CD14-positive monocyte (primary cell): Measurements from ENCODE around the gene PZP. TPM values are rescaled to one million over a fixed set of nuclear protein-coding genes. Genes with fewer than 3 reads are reported as not detected.

Experiments used
- DNase-seq, 3 donors: peaks; one replicate each; pipeline ENCODE4 v3.0.0-alpha.2; 2011 to 2022
- H2AFZ ChIP-seq: 2 replicates; pipeline ENCODE4 v1.6.0; 2012; ENCODE audit warnings: mild to moderate bottlenecking, low read depth, low read length, inconsistent platforms; ENCODE audit not compliant: insufficient read depth, poor library complexity, severe bottlenecking
- H3K27ac ChIP-seq, 2 donors: 1 replicate in 1 of 2; 2 replicates in 1 of 2; pipeline ENCODE4 v1.5.1; 2012 to 2013; ENCODE audit warnings: low read length in 2 of 2, control low read depth in 1 of 2, inconsistent platforms in 1 of 2, low read depth in 1 of 2, mild to moderate bottlenecking in 1 of 2
- H3K27me3 ChIP-seq, 2 donors: one replicate each; pipeline versions ENCODE4 v1.6.0 to v1.6.1; 2011 to 2013; ENCODE audit warnings: low read length in 2 of 2; ENCODE audit not compliant: control insufficient read depth in 2 of 2, insufficient read depth in 2 of 2
- H3K36me3 ChIP-seq, 2 donors: replicated peaks in 1 of 2; 1 replicate in 1 of 2; 2 replicates in 1 of 2; pipeline versions ENCODE4 v1.5.1 to v1.6.1; 2012 to 2013; ENCODE audit warnings: low read length in 2 of 2, control low read depth in 1 of 2, inconsistent platforms in 1 of 2, mild to moderate bottlenecking in 1 of 2; ENCODE audit not compliant: insufficient read depth in 2 of 2, control insufficient read depth in 1 of 2
- H3K4me1 ChIP-seq, 2 donors: 1 replicate in 1 of 2; 2 replicates in 1 of 2; pipeline versions ENCODE4 v1.5.1 to v1.6.1; 2012 to 2013; ENCODE audit warnings: low read length in 2 of 2, control low read depth in 1 of 2, inconsistent platforms in 1 of 2, mild to moderate bottlenecking in 1 of 2, moderate library complexity in 1 of 2; ENCODE audit not compliant: insufficient read depth in 2 of 2, control insufficient read depth in 1 of 2
- H3K4me2 ChIP-seq: replicated peaks from 2 replicates; pipeline ENCODE3; 2012; ENCODE audit warnings: low read length, moderate library complexity, mild to moderate bottlenecking; ENCODE audit not compliant: poor library complexity, severe bottlenecking; ENCODE audit errors: extremely low read depth
- H3K4me3 ChIP-seq, 3 experiments: fragments of 200-600 bp in 1 of 3; sonication (generic) in 1 of 3; replicated peaks in 1 of 3; 1 replicate in 2 of 3; 2 replicates in 1 of 3; pipeline ENCODE4 v1.5.1; 2011 to 2013; ENCODE audit warnings: low read length in 3 of 3, mild to moderate bottlenecking in 3 of 3, control low read depth in 2 of 3, low read depth in 2 of 3, inconsistent platforms in 1 of 3, moderate library complexity in 1 of 3
- H3K79me2 ChIP-seq: 2 replicates; pipeline ENCODE4 v1.6.0; 2012; ENCODE audit warnings: mild to moderate bottlenecking, control low read depth, inconsistent platforms, low read length, moderate library complexity; ENCODE audit not compliant: insufficient read depth
- H3K9ac ChIP-seq: 2 replicates; pipeline ENCODE4 v1.6.0; 2017; ENCODE audit warnings: low read length, mild to moderate bottlenecking; ENCODE audit not compliant: insufficient read depth, poor library complexity, severe bottlenecking
- H3K9me3 ChIP-seq, 2 donors: replicated peaks in 1 of 2; 1 replicate in 1 of 2; 2 replicates in 1 of 2; pipeline versions ENCODE4 v1.5.1 to v1.6.1; 2012 to 2013; ENCODE audit warnings: low read length in 2 of 2, control low read depth in 1 of 2; ENCODE audit not compliant: control insufficient read depth in 1 of 2, insufficient read depth in 1 of 2
- H4K20me1 ChIP-seq: 2 replicates; pipeline ENCODE4 v1.6.0; 2012; ENCODE audit warnings: mild to moderate bottlenecking, low read length, control low read depth, moderate library complexity; ENCODE audit not compliant: insufficient read depth
- H3K27ac Mint-ChIP-seq, 7 donors: one replicate each; pipeline ENCODE4 v1.8.0; 2020; ENCODE audit warnings: mild to moderate bottlenecking in 7 of 7, mixed read lengths in 7 of 7, moderate library complexity in 6 of 7, inconsistent platforms in 2 of 7
- H3K27me3 Mint-ChIP-seq, 3 donors: one replicate each; pipeline ENCODE4 v1.8.0; 2021 to 2022; ENCODE audit warnings: low read depth in 3 of 3, mild to moderate bottlenecking in 3 of 3, mixed read lengths in 3 of 3, moderate library complexity in 3 of 3, inconsistent platforms in 1 of 3
- H3K36me3 Mint-ChIP-seq, 2 donors: one replicate each; pipeline ENCODE4 v1.8.0; 2020; ENCODE audit warnings: mixed read lengths in 2 of 2, inconsistent platforms in 1 of 2, mild to moderate bottlenecking in 1 of 2
- H3K4me1 Mint-ChIP-seq: one replicate; pipeline ENCODE4 v1.8.0; 2020; ENCODE audit warnings: mild to moderate bottlenecking, mixed read lengths
- H3K4me3 Mint-ChIP-seq, 2 donors: one replicate each; pipeline ENCODE4 v1.8.0; 2020; ENCODE audit warnings: mild to moderate bottlenecking in 2 of 2, mixed read lengths in 2 of 2, moderate library complexity in 1 of 2
- H3K9me3 Mint-ChIP-seq, 7 donors: one replicate each; pipeline ENCODE4 v1.8.0; 2020 to 2022; ENCODE audit warnings: mixed read lengths in 7 of 7, mild to moderate bottlenecking in 6 of 7, moderate library complexity in 6 of 7, inconsistent platforms in 2 of 7
- WGBS: methylation state at CpG from one replicate; pipeline ENCODE4 v1.1.5; 2013; ENCODE audit warnings: missing lambda C conversion rate; ENCODE audit not compliant: insufficient coverage; 5-methylcytosine and 5-hydroxymethylcytosine counted together
- intact Hi-C, 2 donors: fragments of 100-400 bp; cut with micrococcal nuclease; formaldehyde crosslinking; loops; one replicate each; pipeline versions ENCODE4 v1.15.0 to v1.15.1; 2023
- polyA plus RNA-seq, 3 donors: library from polyadenylated mRNA; depleted of rRNA in 1 of 3; unstranded in 2 of 3; stranded (reverse) in 1 of 3; fragments of 300-500 nt in 2 of 3; fragments of >200 nt in 1 of 3; fragmentation: Illumina TruSeq in 2 of 3; gene quantifications; 1 replicate in 2 of 3; 2 replicates in 1 of 3; pipeline ENCODE4 v1.2.3, GENCODE V29; 2012 to 2021
- TF ChIP-seq, protein P1 (sequence below): fragments of 200-600 bp; IDR thresholded peaks from one replicate; pipeline ENCODE4 v1.8.0; 2022; ENCODE audit warnings: antibody characterized with exemption, mild to moderate bottlenecking

Gene PZP
- polyA plus RNA-seq, 3 donors: not detected

DNA sequence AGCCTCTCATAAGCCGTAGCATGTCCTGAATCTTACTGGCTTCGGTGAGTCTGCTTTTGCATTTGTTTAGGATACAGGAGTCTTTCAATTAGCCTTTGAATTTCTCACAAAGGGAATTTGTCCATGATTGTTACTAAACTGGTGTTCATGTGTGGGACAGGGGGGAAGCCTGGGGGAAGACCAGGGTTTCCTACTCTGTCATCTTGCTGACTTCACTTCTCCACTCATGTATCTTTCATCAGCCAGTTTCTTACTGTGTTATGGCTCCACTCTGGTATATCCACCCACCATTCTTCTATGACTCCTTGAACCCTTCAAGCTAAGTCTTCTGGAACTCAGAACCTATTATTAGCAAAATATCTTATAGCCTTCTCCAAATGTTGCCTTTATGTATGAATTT, 60.7 kb downstream of the PZP start:
- Histone ChIP-seq H3K4me1 (no peaks in the 10 kb centered on the region), H4K20me1 (no peaks in the 10 kb centered on the region), H3K4me2 (no peak overlapping the region), H3K9ac (no peak overlapping the region), H3K4me3 (no peak overlapping the region), H3K27me3 (no peaks in the 10 kb centered on the region), H2AFZ (no peak overlapping the region), H3K27ac (no peak overlapping the region), H3K36me3 (no peaks in the 10 kb centered on the region), H3K9me3 (peaks cover 12 to 14% of the 10 kb centered on the region in 2 donors), H3K79me2 (no peaks in the 10 kb centered on the region)
- Mint-ChIP-seq H3K27ac (no peak overlapping the region), H3K36me3 (peaks cover 0 to 3% of the 10 kb centered on the region in 2 donors), H3K9me3 (peaks cover 13 to 20% (median 14%) of the 10 kb centered on the region in 7 donors), H3K4me3 (no peak overlapping the region), H3K27me3 (peaks cover 2 to 4% (median 2%) of the 10 kb centered on the region in 3 donors), H3K4me1 (no peaks in the 10 kb centered on the region)
- no CpG with 5 or more reads among the region's 2 CpGs for WGBS
- DNase-seq: no peak
- intact Hi-C loops: no loop called here
- TF ChIP-seq, protein P1, sequence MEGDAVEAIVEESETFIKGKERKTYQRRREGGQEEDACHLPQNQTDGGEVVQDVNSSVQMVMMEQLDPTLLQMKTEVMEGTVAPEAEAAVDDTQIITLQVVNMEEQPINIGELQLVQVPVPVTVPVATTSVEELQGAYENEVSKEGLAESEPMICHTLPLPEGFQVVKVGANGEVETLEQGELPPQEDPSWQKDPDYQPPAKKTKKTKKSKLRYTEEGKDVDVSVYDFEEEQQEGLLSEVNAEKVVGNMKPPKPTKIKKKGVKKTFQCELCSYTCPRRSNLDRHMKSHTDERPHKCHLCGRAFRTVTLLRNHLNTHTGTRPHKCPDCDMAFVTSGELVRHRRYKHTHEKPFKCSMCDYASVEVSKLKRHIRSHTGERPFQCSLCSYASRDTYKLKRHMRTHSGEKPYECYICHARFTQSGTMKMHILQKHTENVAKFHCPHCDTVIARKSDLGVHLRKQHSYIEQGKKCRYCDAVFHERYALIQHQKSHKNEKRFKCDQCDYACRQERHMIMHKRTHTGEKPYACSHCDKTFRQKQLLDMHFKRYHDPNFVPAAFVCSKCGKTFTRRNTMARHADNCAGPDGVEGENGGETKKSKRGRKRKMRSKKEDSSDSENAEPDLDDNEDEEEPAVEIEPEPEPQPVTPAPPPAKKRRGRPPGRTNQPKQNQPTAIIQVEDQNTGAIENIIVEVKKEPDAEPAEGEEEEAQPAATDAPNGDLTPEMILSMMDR: no peak

DNA sequence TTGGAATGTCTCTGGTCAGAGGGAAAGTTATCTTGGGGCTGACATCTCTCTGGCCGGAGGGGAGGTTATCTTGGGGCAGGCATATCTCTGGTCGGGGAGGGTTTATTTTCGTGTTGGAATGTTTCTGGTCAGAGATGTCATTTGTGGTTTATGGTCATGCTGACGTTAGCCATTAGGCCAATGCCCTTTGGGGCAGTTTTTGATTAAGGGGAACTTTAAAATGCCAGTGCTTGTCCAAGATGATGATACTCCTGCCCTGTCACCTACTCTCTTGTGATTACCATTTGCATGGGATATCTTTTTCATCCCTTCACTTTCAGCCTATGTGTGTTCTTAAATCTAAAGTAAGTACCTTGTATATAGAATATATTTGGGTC, 63.5 kb downstream of the PZP start:
- Histone ChIP-seq H3K9ac (no peak overlapping the region), H3K27ac (no peak overlapping the region), H3K79me2 (no peaks in the 10 kb centered on the region), H3K36me3 (no peaks in the 10 kb centered on the region), H3K4me1 (no peaks in the 10 kb centered on the region), H4K20me1 (no peaks in the 10 kb centered on the region), H3K4me3 (no peak overlapping the region), H2AFZ (no peak overlapping the region), H3K27me3 (no peaks in the 10 kb centered on the region), H3K4me2 (no peak overlapping the region), H3K9me3 (peaks cover 12 to 14% of the 10 kb centered on the region in 2 donors)
- intact Hi-C loops: no loop called here
- Mint-ChIP-seq H3K4me3 (no peak overlapping the region), H3K27me3 (peaks cover 2 to 4% (median 2%) of the 10 kb centered on the region in 3 donors), H3K27ac (no peak overlapping the region), H3K36me3 (peaks cover 0 to 3% of the 10 kb centered on the region in 2 donors), H3K9me3 (peaks cover 13 to 23% (median 17%) of the 10 kb centered on the region in 7 donors), H3K4me1 (no peaks in the 10 kb centered on the region)
- WGBS: 95% methylated on average over 2 of the region's 4 CpGs
- TF ChIP-seq, protein P1: no peak
- no peak for DNase-seq
